SU-DHL-6 (cell line): ENCODE data around the gene RIPK4.

Source experiments
- H2AFZ ChIP-seq: fragments of 200-600 bp; sonication (generic); 2 replicates; pipeline ENCODE4 v1.6.1; 2014; ENCODE audit warnings: low read depth, mild to moderate bottlenecking, moderate library complexity, mixed read lengths, antibody characterized with exemption, low read length; ENCODE audit not compliant: severe bottlenecking
- H3F3A ChIP-seq: fragments of 200-600 bp; shearing (Covaris generic); 2 replicates; pipeline ENCODE4 v1.6.0; 2016; ENCODE audit warnings: antibody characterized with exemption, mild to moderate bottlenecking; ENCODE audit not compliant: insufficient read depth
- H3K27ac ChIP-seq: fragments of 200-600 bp; sonication (generic); 2 replicates; pipeline ENCODE4 v1.5.1; 2016; ENCODE audit warnings: low read depth, mild to moderate bottlenecking, low read length, moderate library complexity, mixed read lengths
- H3K27me3 ChIP-seq: fragments of 200-600 bp; sonication (generic), shearing (Covaris generic); 2 replicates; pipeline ENCODE4 v1.6.0; 2014; ENCODE audit warnings: mild to moderate bottlenecking, low read length
- H3K36me3 ChIP-seq: fragments of 200-600 bp; sonication (generic); 2 replicates; pipeline ENCODE4 v1.6.1; 2014; ENCODE audit warnings: mild to moderate bottlenecking, low read length, mixed read lengths
- H3K4me2 ChIP-seq: fragments of 300-600, 200-600 bp; shearing (Covaris generic), sonication (generic); 2 replicates; pipeline ENCODE4 v1.6.0; 2014; ENCODE audit warnings: low read length, low read depth, mild to moderate bottlenecking; ENCODE audit not compliant: poor library complexity, severe bottlenecking
- H3K4me3 ChIP-seq: fragments of 200-600 bp; sonication (generic); 2 replicates; pipeline ENCODE4 v1.5.1; 2014; ENCODE audit warnings: antibody characterized with exemption, low read length, mild to moderate bottlenecking, mixed read lengths; ENCODE audit not compliant: insufficient read depth, poor library complexity, severe bottlenecking
- H3K79me2 ChIP-seq: fragments of 200-600 bp; sonication (generic); 2 replicates; pipeline ENCODE4 v1.6.1; 2014; ENCODE audit warnings: mild to moderate bottlenecking, low read length, moderate library complexity; ENCODE audit not compliant: insufficient read depth
- H3K9ac ChIP-seq: fragments of 200-600 bp; sonication (generic); 2 replicates; pipeline ENCODE4 v1.7.0; 2014; ENCODE audit warnings: mild to moderate bottlenecking, low read length
- H3K9me2 ChIP-seq: fragments of 200-600 bp; sonication (generic); replicated peaks from 2 replicates; pipeline ENCODE4 v1.6.1; 2014; ENCODE audit warnings: low read length; ENCODE audit not compliant: insufficient read depth
- H3K9me3 ChIP-seq: fragments of 200-600 bp; sonication (generic); 2 replicates; pipeline ENCODE4 v1.6.1; 2014; ENCODE audit warnings: low read length, mixed read lengths; ENCODE audit not compliant: insufficient read depth
- H4K20me1 ChIP-seq: fragments of 200-600 bp; sonication (generic); 2 replicates; pipeline ENCODE4 v1.6.1; 2014; ENCODE audit warnings: low read depth, mild to moderate bottlenecking, antibody characterized with exemption, low read length, moderate library complexity, mixed read lengths
- EZH2phosphoT487 ChIP-seq: fragments of 200-600 bp; sonication (generic), shearing (Covaris generic); conservative IDR thresholded peaks from 2 replicates; pipeline ENCODE4 v1.6.1; 2018; ENCODE audit warnings: mild to moderate bottlenecking, antibody characterized with exemption, low read length, moderate library complexity, mixed read lengths
- TF ChIP-seq, protein P1 (sequence below): fragments of 200-600 bp; sonication (generic); IDR thresholded peaks from one replicate; pipeline ENCODE4 v1.5.1; 2017; ENCODE audit warnings: antibody characterized with exemption, mild to moderate bottlenecking, low read length, moderate library complexity; ENCODE audit not compliant: insufficient read depth, poor library complexity, severe bottlenecking

The RIPK4 gene

GRCh38 chr21:41741253-41742072, 25.4 kb downstream of the RIPK4 start:
- H3K9me2 ChIP-seq = no peaks in the 10 kb centered on the region
- no peaks in the 10 kb centered on the region for H3F3A ChIP-seq
- no peak overlapping the region for H3K27ac ChIP-seq
- no peaks in the 10 kb centered on the region for H3K27me3 ChIP-seq
- no peaks in the 10 kb centered on the region for H4K20me1 ChIP-seq
- no peak overlapping the region for H3K4me3 ChIP-seq
- TF ChIP-seq EZH2phosphoT487 = no peak
- TF ChIP-seq, protein P1, sequence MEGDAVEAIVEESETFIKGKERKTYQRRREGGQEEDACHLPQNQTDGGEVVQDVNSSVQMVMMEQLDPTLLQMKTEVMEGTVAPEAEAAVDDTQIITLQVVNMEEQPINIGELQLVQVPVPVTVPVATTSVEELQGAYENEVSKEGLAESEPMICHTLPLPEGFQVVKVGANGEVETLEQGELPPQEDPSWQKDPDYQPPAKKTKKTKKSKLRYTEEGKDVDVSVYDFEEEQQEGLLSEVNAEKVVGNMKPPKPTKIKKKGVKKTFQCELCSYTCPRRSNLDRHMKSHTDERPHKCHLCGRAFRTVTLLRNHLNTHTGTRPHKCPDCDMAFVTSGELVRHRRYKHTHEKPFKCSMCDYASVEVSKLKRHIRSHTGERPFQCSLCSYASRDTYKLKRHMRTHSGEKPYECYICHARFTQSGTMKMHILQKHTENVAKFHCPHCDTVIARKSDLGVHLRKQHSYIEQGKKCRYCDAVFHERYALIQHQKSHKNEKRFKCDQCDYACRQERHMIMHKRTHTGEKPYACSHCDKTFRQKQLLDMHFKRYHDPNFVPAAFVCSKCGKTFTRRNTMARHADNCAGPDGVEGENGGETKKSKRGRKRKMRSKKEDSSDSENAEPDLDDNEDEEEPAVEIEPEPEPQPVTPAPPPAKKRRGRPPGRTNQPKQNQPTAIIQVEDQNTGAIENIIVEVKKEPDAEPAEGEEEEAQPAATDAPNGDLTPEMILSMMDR = no peak
- peaks cover 5% of the 10 kb centered on the region; the same call in 1 of the 2 replicates for H3K9me3 ChIP-seq
- H3K79me2 ChIP-seq = no peaks in the 10 kb centered on the region
- no peaks in the 10 kb centered on the region for H3K36me3 ChIP-seq
- H2AFZ ChIP-seq = no peak overlapping the region
- H3K4me2 ChIP-seq = no peak overlapping the region
- no peak overlapping the region for H3K9ac ChIP-seq

GRCh38 chr21:41740604-41741252, 26.1 kb downstream of the RIPK4 start:
- no peak overlapping the region for H2AFZ ChIP-seq
- TF ChIP-seq, protein P1 = no peak
- no peak for TF ChIP-seq EZH2phosphoT487
- H3F3A ChIP-seq = no peaks in the 10 kb centered on the region
- no peaks in the 10 kb centered on the region for H3K79me2 ChIP-seq
- H3K4me3 ChIP-seq = no peak overlapping the region
- H3K27me3 ChIP-seq = no peaks in the 10 kb centered on the region
- H4K20me1 ChIP-seq = no peaks in the 10 kb centered on the region
- H3K4me2 ChIP-seq = no peak overlapping the region
- H3K9me3 ChIP-seq = peaks cover 5% of the 10 kb centered on the region; the same call in 1 of the 2 replicates
- no peaks in the 10 kb centered on the region for H3K9me2 ChIP-seq
- no peaks in the 10 kb centered on the region for H3K36me3 ChIP-seq
- no peak overlapping the region for H3K9ac ChIP-seq
- no peak overlapping the region for H3K27ac ChIP-seq

DNA sequence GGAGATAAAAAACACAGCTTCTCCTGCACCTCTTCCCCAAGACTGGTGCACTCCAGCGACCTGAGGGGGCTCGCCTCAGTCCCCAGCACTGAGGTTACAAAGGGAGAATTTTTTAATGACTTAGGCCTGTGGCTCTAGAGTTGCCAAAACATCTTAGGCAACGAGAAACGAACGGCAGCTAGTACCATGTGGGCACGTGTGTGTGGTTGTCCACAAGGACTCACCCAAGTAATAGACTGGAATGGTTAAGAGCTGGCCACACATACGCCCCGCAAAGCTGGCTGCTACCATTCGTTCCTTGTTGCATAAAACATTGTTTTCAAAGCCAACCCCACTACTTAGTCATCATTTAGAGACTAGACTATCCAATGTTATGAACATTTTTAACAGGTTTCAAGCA, 26.9 kb downstream of the RIPK4 start:
- Histone ChIP-seq H3K79me2 (no peaks in the 10 kb centered on the region), H3K4me2 (no peak overlapping the region), H3K27me3 (no peaks in the 10 kb centered on the region), H3K27ac (no peak overlapping the region), H3K4me3 (no peak overlapping the region), H3K9ac (no peak overlapping the region), H2AFZ (no peak overlapping the region), H3F3A (no peaks in the 10 kb centered on the region), H4K20me1 (no peaks in the 10 kb centered on the region), H3K9me2 (no peaks in the 10 kb centered on the region), H3K9me3 (peaks cover 5% of the 10 kb centered on the region; the same call in 1 of the 2 replicates), H3K36me3 (no peaks in the 10 kb centered on the region)
- TF ChIP-seq, protein P1 = no peak
- no peak for TF ChIP-seq EZH2phosphoT487
